Activated T-cell treated with anti-CD3 and anti-CD28 coated beads for 48 hours (primary cell): ENCODE results near the gene TSHZ3.

Experiments
- DNase-seq: peaks from one replicate; pipeline ENCODE4 v3.0.0-alpha.2; 2020; ENCODE audit warnings: low read depth

The TSHZ3 gene

DNA sequence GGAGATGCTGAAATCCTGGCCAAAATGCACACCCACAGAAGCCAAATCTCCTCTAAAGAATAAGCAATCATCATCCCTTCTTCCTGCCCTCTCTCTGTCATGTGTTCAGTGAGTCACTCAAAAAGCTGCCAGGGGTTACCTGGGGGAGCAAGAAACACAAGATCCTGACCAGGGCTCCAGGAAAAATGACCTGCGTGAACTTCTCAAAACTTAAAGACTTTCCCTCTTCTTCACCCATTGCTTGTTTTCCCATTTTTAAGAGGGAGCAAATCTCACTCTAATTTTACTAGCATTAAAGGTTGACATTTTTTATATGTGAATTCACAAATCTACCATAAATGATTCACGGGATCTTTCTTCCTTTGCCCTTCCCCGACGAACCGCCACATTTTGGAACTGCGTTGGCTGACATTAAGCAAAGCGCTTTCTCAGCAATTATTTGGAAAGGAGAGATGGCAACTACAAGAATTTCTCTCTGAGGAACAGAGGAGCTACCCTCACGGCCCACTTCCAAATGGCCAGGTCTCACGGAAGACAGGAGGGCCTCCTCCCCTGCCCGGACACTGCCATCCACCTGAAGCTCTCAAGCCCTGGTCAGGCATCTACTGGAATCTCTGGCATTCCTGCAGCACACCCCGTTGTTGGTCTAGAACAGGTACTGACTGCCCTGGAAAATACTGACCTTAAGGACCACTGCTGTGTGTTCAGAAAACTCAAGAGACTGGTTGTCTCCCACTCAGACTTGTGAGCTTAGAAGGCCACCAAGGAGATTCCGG is 14.2 kb downstream of the TSHZ3 start:
- no peak for DNase-seq

DNA sequence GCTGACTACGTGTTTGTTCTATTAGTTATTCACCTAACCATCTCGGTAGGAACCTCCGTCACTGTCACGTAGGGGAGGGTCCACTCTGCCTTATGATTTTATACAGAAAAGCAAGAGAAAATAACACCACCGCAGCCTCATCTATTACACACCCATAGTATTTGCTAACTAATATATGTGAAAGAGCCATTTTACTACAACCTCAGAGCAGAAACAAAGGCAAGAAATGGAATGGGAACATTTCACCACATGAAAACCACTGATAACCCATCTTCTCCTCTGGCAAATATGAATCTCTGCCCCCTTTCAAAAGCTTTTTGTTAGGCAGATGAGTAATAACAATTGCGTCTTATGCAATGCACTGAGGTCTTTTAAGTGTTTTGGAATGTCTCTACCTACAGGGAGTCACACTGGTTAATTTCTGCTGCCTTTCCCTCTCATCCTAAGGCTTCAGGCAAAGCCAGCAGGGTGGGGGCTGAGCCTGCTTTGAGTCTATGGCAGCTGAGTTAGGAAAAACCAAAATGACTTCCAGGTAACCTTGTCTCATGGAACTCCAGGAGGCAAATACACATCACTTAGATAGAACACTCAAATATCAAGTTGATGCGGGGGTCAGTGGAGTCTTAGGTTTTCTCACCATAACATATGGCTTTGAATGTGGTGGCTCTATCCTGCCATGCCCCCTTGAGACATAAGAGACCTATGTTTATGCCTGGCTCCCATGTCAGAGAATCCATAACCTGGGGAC is 15.0 kb downstream of the TSHZ3 start:
- no peak for DNase-seq

DNA sequence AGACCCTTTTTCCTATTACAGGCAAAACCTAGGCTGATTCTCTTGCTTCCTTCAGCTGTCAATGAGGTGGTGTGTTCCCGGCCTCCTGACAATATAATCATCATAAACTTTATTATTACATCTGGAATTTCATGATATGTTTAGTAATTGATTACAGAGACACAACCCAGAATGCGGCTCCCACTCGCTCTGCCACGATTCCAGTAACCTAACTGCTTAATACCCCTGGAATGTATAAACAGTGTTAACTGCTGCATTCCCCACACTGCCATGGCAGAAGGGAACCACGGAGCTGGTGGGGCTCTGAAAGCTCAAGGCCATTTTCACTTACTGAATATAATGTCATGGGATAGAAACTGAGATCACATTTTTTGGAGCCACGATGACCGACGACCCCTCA is 17.1 kb downstream of the TSHZ3 start:
- DNase-seq, result no peak

DNA sequence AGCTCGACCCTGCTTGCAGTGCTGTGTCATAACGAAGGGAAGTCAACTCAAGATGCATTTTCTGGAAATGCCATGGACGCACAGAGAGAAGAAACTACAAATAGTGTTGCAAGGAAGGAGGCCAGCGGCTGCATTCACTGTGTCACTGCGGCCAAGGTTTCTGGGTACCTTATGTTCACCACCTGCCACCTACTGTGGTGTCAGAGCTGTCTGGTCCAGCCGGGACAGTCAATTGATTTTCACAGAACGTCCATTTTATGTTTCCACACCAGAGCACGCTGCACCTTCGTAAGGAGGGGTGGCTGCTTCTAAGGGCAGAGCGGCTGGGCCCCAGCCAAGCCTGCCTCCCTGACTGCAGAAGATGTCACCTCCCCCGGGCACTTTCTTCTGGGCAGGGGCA is 17.7 kb downstream of the TSHZ3 start:
- DNase-seq, result no peak

DNA sequence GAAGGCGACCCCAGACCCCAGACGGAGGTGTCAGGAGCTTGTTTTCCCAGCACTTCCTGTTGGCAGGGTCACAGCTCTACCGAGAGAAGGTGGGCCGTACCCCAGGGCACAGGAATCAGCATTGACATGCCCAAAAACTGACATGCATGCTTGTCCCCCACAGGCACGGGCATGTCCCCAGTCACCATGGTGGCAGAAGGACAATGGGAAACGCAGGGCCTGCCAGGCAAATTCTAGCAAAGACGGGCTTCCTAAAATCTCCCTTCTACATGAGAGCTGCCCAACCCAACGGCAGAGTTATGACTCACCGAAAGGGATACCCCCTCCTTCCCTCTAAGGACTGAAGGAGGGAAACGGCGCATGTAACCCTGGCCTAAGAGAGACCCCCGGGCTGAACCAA is 18.5 kb downstream of the TSHZ3 start:
- no peak for DNase-seq

DNA sequence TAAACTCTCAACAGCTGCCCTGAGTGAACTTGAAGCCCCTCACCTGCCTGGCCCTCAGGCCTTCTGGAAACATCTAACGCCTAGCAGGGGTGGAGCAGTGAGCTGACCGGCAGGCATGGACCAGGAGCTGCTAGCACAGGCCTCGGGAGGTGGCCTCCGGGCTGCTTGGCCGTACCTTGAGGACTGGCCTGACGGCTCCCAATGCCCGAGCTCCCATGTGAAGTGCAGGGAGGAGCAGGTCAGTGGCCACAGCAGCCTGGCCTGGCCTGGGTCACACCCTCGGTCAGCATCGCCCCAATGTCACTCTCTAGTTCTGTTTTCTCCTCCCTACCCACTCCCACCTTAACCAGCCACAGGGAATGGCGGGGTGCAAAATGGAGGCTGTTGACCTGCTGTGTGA is 19.0 kb downstream of the TSHZ3 start:
- DNase-seq, result no peak

DNA sequence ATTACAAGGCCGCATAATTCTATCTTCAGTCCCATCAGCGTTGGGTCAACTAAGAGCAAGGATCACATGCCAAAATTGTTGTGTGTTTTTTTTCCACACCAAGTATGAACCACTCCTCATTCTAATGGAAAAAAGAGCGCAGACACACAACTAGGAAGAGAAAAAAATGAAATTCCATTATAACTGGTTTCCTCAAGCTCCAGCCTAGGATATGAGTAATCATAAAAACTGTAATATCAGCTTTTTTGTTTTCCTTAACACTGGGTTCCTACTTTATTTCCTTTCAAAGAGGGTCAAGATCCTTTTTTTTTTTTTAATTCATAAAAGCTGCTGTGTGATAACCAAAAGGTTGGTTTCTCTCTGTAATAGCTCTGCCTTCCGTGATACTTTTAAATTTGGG is 19.4 kb downstream of the TSHZ3 start:
- no peak for DNase-seq

DNA sequence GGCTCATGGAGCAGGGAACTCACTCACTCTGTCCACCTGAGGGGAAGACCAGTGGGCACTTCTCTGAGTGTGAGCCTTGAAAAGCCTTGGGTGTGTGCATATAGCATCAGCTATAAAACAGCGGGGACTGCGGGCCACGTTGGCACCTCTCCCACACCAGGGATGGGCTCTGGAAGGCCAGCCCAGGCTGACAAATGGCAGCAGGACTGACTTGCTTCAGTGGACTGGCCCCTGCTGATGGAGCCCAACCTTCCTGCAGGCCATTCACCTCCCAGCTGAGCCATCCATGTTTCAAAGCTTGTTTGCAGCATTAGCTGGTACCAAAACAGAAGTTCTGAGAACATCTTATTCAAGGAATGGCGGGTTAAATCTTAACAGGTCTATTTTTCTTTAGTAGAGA is 21.0 kb downstream of the TSHZ3 start:
- DNase-seq, result no peak

DNA sequence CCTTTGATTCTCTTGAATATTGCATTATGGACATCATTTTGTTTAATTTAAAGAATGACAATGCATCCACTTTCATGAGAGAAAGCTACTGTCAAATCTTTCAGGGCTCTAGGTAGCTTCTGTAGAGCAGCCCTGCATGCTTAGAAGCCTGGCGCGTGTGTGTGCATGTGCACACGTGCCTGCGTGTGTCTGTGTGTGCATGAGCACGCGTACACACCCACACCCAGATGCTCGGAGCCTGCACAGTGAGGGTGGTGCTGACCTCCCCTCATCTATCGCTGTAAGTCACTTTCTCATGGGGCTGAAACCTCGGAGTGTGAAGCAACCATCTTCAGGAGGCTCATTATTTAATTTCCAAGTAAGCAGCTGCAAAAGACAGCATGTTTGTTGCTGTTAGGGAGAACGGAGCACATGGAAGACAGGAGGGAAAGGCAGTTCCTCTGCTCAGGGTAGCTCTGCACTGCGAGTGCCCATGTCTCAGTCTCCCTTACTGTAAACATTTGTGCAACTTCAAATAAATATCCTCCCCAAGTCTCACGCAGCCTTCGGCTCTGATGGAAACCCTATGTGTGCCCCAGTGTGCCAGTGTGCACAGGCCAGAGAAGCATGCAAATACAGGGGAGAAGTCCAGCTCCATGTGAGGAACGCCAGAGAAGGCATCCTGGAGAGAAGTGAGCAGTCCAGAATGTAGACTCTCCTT is 22.8 kb downstream of the TSHZ3 start:
- no peak for DNase-seq

DNA sequence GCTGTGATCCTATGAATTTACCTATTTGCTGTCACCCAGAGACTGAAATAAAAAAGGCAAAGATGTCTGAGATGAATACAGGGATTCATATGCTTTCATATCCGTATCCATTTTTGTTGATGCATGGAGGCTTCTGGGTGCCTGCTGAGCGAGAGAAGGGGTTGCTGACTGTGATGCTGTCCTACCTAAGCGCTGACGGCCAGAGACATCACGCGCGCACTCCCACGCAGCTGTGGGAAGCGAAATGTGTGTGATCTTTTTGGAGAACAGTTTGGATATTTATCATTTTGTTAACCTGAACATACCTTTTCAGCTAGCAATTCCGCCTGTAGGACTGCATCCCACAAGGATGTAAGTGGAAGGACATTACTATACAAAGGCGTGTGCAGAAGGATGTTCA is 23.9 kb downstream of the TSHZ3 start:
- DNase-seq, result no peak

DNA sequence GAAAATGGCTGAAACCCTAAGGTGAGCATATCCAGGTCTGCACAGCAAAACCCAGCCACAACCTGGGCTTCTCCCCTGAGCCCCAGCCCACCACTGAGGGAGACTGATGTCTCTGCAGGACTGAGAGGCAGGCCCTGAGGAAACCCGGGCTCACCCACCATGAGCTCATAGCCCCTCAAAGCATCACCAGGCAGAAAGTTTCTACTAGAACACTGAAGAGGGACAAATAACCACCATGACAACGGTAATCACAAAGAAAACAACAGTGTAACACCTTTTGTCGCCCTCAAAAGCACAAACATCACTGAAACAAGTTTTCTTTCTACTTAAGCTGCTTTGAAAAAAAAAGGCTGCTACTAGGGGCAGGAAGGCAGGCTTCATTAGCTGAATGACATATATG is 29.8 kb downstream of the TSHZ3 start:
- DNase-seq, result no peak

DNA sequence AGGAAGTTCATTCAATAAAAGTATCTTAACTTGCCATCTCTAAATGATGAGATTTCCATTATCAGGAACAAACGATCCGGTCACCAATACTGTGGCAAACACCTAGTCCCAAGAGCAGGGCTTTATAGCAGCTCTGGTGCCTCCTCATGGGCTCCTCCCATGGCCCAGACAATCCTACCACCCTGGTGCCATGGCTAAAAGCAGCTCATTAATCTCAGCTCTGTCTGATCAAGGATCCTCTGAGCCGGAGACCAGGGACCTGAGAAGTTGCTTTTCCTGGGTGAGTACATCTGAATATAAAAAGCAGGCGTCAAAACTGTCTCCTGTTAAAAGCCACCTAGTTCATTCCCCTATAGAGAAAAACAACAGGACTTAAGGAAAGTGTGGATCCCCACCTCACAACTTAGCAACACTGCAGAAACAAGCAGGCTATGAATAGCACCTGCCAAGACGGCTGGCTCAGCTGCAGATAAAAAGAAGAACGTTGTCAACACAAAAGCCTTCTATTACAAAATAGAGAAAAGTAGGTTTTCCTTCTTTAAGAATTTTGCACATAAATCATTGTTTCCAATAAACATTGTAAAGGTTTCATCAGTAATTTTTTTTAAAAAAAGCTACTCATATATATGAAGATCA is 30.3 kb downstream of the TSHZ3 start:
- no peak for DNase-seq

DNA sequence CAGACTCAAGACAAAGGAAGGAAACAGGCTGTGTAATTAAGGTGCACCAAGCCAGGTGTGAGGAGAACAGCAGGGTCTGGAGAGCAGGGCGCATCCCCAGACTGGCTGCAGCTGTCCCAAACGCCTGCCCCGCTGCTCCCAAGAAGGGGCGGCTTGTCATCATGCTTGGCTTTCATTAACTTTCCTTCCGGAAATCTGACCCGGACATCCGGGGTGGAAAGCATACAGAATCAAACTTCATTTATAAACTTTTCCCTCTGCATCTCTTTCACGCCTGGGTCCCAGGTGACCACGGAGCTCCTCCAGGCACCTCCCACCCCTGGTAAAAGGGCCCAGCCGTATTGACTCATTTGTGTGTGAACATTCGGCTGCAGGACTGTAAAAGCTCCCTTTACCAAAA is 31.7 kb downstream of the TSHZ3 start:
- no peak for DNase-seq

DNA sequence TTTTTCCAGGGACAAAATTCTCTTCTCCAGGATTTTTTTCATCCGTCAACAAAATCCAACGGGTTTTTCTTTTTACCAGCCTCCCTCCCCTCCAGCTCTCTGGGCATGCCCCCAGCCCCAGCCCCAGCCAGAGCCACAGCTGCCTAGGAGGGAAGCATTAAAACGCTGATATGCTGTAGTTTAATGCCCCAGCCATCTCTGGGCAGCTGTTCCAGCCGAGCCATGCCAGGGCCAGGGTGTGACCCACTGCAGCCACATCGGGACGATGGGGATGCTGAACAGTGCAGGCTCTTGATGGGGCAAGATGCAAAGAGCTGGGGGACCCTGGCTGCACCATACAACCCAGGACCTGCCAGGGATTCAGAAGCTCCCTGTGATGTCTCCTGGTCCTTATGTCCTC is 32.1 kb downstream of the TSHZ3 start:
- no peak for DNase-seq

DNA sequence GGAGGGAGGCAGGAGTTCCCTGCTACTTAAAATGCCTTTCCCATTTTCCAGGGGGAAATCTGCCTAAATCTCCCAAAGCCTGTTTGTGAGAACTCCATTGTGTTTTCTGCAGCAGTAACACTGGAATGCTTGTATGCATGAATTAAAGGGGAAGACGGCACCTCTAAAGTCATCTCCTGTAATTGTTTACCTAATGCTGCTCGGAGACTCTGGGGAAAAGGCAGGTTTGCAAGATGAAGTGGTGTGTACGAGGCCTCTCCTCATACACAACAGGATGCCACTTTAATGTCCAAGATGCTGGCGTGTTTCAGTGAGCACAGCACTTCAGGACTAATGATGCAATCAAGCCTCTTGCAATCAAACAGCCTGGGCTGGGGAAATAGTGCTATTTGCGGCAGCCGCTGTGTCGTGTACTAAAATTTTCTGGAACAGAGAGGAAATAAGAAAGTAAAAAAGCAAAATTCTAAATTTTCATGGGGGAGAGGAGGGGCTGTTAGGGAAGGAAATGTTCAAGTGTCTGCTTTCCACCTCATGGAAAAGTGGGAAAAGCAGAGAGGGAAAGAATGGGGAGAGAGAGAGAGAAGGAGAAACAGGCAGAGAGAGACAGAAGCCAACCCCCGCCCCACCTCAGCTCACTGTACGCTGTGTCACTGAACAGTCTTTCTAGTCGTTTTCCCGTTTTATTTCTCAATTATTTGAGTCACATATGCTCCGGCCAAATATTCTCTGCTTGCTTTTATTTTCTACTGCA is 32.9 kb downstream of the TSHZ3 start:
- DNase-seq, result no peak

DNA sequence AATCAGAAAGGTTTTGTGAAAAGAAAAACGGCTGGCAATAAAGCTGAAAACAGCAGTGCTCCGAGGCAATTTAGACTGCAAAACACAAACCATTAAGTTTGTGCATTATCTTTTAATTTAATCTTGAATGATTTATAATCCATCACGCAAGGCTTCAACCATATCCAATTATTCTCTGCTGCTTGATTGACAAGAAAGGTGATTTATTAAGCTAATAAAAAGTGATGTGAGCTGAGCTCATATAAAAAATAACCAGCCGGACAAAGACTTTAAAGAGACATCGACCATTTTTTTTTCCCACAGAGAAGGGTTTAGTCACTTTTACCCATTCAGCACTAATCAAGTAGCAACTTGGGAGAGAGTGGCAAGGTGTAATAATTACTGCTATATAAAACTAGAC is 33.6 kb downstream of the TSHZ3 start:
- DNase-seq, result no peak

DNA sequence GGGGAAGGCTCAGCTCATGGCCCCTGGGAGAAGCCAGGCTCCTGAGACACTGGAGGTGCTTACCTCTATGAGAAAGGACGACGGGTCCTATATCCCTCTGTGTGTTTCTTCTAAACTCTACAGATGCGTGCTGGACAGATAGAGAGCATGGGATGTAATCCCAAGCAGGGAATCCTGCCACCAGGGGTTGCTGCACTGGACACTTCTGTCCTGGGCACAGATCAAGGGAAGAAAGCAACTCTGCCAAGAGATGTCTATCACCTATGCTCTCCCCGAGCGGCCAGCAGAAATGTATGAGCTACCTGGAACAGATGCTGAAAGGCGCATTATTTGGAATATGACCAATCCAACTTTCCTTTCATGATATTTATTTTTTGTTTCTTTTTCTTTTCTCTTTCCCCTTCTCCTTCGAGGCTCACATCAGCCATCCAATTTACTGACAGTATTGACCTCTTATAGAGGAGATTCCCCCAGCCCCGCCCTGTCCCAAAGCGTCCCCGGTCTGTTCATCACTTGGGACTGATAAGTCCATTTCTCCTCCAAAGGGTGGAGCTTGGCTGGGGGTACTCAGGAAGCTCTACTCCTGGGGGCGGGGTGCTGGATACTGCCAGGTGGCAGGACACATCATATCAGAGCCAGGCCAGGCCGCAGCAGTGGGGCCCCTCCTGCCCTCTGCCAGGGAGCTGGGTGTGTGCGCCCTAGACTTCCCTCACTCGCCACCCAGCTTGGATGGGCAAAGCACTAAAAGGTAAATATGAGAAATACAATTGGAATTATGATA is 34.2 kb downstream of the TSHZ3 start:
- DNase-seq, result no peak

DNA sequence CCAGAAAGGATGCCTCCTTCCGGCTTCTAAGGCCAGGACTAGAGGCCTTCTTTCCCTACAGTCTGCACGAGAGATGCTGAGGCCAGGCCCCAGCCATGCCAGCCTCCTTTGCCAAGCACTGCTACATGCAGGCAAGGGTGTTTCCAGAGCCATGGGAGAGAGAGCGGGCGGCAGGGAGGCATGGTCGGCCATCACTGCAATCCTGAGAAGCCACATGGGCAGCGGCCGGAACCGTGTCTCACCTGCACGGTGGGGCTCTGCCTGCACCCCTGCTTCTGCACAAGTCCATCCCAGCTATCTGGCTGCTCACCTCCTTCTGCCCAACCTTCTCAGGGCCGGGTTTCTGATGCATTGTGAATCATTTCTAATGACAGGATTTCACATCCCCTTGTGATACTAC is 35.1 kb downstream of the TSHZ3 start:
- DNase-seq, result no peak

DNA sequence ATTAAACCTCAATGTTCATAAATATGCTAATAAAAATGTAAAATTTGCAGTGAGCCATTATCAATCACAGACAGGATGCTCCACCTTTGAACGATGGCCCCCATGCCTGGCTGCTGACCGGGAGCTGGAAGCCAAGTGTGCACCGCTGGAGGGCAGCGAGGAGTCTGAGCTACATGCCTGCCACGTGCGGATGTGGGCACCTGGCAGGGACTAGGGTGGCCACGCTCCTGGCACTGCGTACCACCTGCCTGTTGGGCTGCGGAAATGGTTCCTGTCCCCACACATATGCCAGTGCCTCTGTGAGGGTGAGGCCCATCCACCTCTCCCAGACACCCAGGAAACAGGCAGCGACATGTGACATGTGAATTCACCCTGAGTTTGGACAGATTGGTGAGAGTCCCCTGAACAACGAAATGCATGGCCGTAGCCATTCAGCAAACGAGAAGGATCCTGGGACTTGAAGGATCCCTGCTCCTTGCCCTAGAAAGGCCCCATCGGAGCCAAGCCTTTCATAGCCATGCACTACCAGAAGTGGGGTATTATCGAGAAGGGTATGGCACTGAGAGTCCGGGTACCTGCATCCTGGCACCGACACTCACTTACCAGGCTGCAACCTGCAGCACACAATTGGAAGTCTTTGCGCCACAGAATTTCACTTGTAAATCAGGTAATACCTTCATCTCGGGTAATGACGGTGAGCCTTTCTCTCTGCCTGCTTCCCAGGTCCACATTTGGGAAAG is 35.8 kb downstream of the TSHZ3 start:
- DNase-seq, result no peak

DNA sequence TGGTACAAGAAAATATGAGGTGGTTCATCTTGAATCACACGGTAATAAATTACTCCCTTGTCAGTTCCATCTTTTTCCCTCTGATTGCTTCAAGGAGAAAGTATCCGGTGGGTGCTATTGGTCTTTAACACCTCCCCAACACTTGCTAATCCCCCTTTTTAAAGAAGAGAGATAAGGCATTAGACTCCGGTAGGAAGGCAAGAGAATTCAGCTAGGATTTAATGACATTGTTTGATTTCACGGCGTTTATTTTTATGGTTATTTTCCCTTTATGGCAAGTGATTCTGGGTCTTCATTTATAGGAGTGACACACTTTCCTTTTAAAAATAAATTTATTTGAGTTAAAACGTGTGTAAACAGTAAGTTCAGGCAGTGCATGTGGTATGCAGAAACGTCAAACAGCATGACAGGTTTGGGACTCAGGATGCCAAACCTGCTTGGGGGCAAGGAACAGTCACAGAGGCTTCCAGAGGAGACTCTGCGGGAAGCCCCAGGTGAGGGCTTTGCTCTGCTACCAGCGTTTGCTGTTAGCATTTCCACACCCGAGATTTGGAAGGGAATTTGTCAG is 36.5 kb downstream of the TSHZ3 start:
- DNase-seq, result no peak
